ENCODE results near the gene WNT5A. TPM values are rescaled to one million over a fixed set of nuclear protein-coding genes. Genes with fewer than 3 reads are reported as not detected.
A peak's percentile ranks its signal among the peaks of the same experiment; 100 is the strongest.

The WNT5A gene
- polyA plus RNA-seq, 1 donor (not counting 4 experiments of a cell fraction or from before 2014, with no cell fraction given), result 9.4 TPM

- no peaks in the 10 kb centered on the region for H4K20me1 ChIP-seq (ENCODE audit: control insufficient read depth, extremely low read depth, insufficient read depth, low read length)
- H3K4me2 ChIP-seq (ENCODE audit: control insufficient read depth, extremely low read depth, insufficient read depth, low read depth, low read length), result peak overlapping the region; percentile 33
- no peaks in the 10 kb centered on the region for H3K9me3 ChIP-seq (ENCODE audit: control insufficient read depth, low read depth, low read length)
- no peak for TF ChIP-seq CTCF (optimal IDR thresholded peaks at IDR 0.05 in 1 of 3, IDR thresholded peaks at IDR 0.05 in 1 of 3, conservative IDR thresholded peaks at IDR 0.05 in 1 of 3; ENCODE audit: extremely low read depth in 1 of 3, insufficient read depth in 2 of 3, low read length in 3 of 3)
- no peak for TF ChIP-seq EZH2 (IDR thresholded peaks at IDR 0.05; ENCODE audit: low read length)
- no peak overlapping the region for H3K4me3 ChIP-seq (ENCODE audit: control insufficient read depth in 2 of 3, extremely low read depth in 1 of 3, insufficient read depth in 2 of 3, low read depth in 1 of 3, low read length in 3 of 3)
- peaks cover 45% of the 10 kb centered on the region for H3K4me1 ChIP-seq (ENCODE audit: control insufficient read depth, extremely low read depth, insufficient read depth, low read length)
- dilution Hi-C loops (cut with MboI; ENCODE audit: extremely low pct_ligation_motif_present, low sequenced_read_pairs), result no loop called here
- FAIRE-seq (peak; percentile 56), DNase-seq (ENCODE audit: low read depth, low spot score) (no peak)
- no peaks in the 10 kb centered on the region for H3K36me3 ChIP-seq (ENCODE audit: control insufficient read depth in 2 of 2, extremely low read depth in 1 of 2, insufficient read depth in 2 of 2, low read length in 2 of 2)
- H3K27ac ChIP-seq (ENCODE audit: control insufficient read depth, insufficient read depth, low read length), result no peak overlapping the region
- H3K27me3 ChIP-seq (ENCODE audit: control insufficient read depth, extremely low read depth, insufficient read depth, low read length), result no peaks in the 10 kb centered on the region
- H3K9ac ChIP-seq (ENCODE audit: control insufficient read depth, extremely low read depth, insufficient read depth, low read length), result no peak overlapping the region
- H2AFZ ChIP-seq (ENCODE audit: control insufficient read depth, low read length), result no peak overlapping the region
- H3K9me1 ChIP-seq (ENCODE audit: control insufficient read depth, extremely low read depth, insufficient read depth, low read length), result no peaks in the 10 kb centered on the region
- H3K79me2 ChIP-seq (ENCODE audit: control insufficient read depth, insufficient read depth, low read length), result no peaks in the 10 kb centered on the region
Observed at GRCh38 chr3:55521064-55521737, 34.1 kb upstream of the WNT5A start.

- no peaks in the 10 kb centered on the region for H3K27me3 ChIP-seq (ENCODE audit: control insufficient read depth, extremely low read depth, insufficient read depth, low read length)
- peak overlapping the region; percentile 13 for H3K9ac ChIP-seq (ENCODE audit: control insufficient read depth, extremely low read depth, insufficient read depth, low read length)
- peak overlapping the region; percentile 26 for H3K27ac ChIP-seq (ENCODE audit: control insufficient read depth, insufficient read depth, low read length)
- no peaks in the 10 kb centered on the region for H3K79me2 ChIP-seq (ENCODE audit: control insufficient read depth, insufficient read depth, low read length)
- H3K36me3 ChIP-seq (ENCODE audit: control insufficient read depth in 2 of 2, extremely low read depth in 1 of 2, insufficient read depth in 2 of 2, low read length in 2 of 2), result no peaks in the 10 kb centered on the region
- H3K9me3 ChIP-seq (ENCODE audit: control insufficient read depth, low read depth, low read length), result no peaks in the 10 kb centered on the region
- TF ChIP-seq CTCF (optimal IDR thresholded peaks at IDR 0.05 in 1 of 3, IDR thresholded peaks at IDR 0.05 in 1 of 3, conservative IDR thresholded peaks at IDR 0.05 in 1 of 3; ENCODE audit: extremely low read depth in 1 of 3, insufficient read depth in 2 of 3, low read length in 3 of 3) (no peak), EZH2 (IDR thresholded peaks at IDR 0.05; ENCODE audit: low read length) (no peak)
- H3K4me1 ChIP-seq (ENCODE audit: control insufficient read depth, extremely low read depth, insufficient read depth, low read length), result peaks cover 30% of the 10 kb centered on the region
- DNase-seq (ENCODE audit: low read depth, low spot score) (no peak), FAIRE-seq (peak; percentile 52)
- H3K4me2 ChIP-seq (ENCODE audit: control insufficient read depth, extremely low read depth, insufficient read depth, low read depth, low read length), result peak overlapping the region; percentile 29
- dilution Hi-C loops (cut with MboI; ENCODE audit: extremely low pct_ligation_motif_present, low sequenced_read_pairs), result no loop called here
- no peak overlapping the region for H3K4me3 ChIP-seq (ENCODE audit: control insufficient read depth in 2 of 3, extremely low read depth in 1 of 3, insufficient read depth in 2 of 3, low read depth in 1 of 3, low read length in 3 of 3)
- H2AFZ ChIP-seq (ENCODE audit: control insufficient read depth, low read length), result no peak overlapping the region
- H3K9me1 ChIP-seq (ENCODE audit: control insufficient read depth, extremely low read depth, insufficient read depth, low read length), result no peaks in the 10 kb centered on the region
- H4K20me1 ChIP-seq (ENCODE audit: control insufficient read depth, extremely low read depth, insufficient read depth, low read length), result no peaks in the 10 kb centered on the region
Observed at GRCh38 chr3:55519019-55519418, 31.9 kb upstream of the WNT5A start.
